Mesenchymal stem cell (in vitro differentiated cells and primary cell): ENCODE data around the gene WWP2.

ENCODE experiments used
- DNase-seq: peaks from one replicate; pipeline ENCODE4 v3.0.0-alpha.2; 2013
- H2AFZ ChIP-seq: one replicate; pipeline ENCODE4 v1.6.1; 2013; ENCODE audit warnings: low read depth, mild to moderate bottlenecking, control low read depth, inconsistent platforms, low read length, moderate library complexity
- H2AK5ac ChIP-seq: 2 replicates; pipeline ENCODE4 v1.6.1; 2013; ENCODE audit warnings: low read length, moderate library complexity, mild to moderate bottlenecking, inconsistent platforms; ENCODE audit not compliant: severe bottlenecking
- H2BK120ac ChIP-seq: one replicate; pipeline ENCODE4 v1.6.1; 2013; ENCODE audit warnings: low read depth, mild to moderate bottlenecking, inconsistent platforms, low read length, moderate library complexity
- H2BK12ac ChIP-seq, 2 experiments: one replicate each; pipeline ENCODE4 v1.6.1; 2013; ENCODE audit warnings: inconsistent platforms in 2 of 2, low read length in 2 of 2, mild to moderate bottlenecking in 2 of 2, moderate library complexity in 2 of 2, control low read depth in 1 of 2
- H2BK15ac ChIP-seq: one replicate; pipeline ENCODE4 v1.6.1; 2013; ENCODE audit warnings: mild to moderate bottlenecking, low read depth, inconsistent platforms; ENCODE audit not compliant: poor library complexity, severe bottlenecking
- H2BK5ac ChIP-seq: 2 replicates; pipeline ENCODE4 v1.6.1; 2013; ENCODE audit warnings: low read depth, mild to moderate bottlenecking, low read length, control low read depth, inconsistent platforms; ENCODE audit not compliant: poor library complexity, severe bottlenecking
- H3K14ac ChIP-seq, 2 experiments: one replicate each; pipeline ENCODE4 v1.6.1; 2013; ENCODE audit warnings: inconsistent platforms in 2 of 2, low read length in 2 of 2, control low read depth in 1 of 2, mild to moderate bottlenecking in 1 of 2, moderate library complexity in 1 of 2
- H3K18ac ChIP-seq, 2 experiments: one replicate each; pipeline ENCODE4 v1.6.1; 2013; ENCODE audit warnings: inconsistent platforms in 2 of 2, low read length in 2 of 2, control low read depth in 1 of 2, low read depth in 1 of 2, mild to moderate bottlenecking in 1 of 2
- H3K23ac ChIP-seq, 2 experiments: one replicate each; pipeline ENCODE4 v1.6.1; 2013; ENCODE audit warnings: inconsistent platforms in 2 of 2, low read length in 2 of 2, mild to moderate bottlenecking in 2 of 2, moderate library complexity in 2 of 2, control low read depth in 1 of 2
- H3K27ac ChIP-seq: 2 replicates; pipeline ENCODE4 v1.5.1; 2013; ENCODE audit warnings: mild to moderate bottlenecking, moderate library complexity, low read length, control low read depth, inconsistent platforms; ENCODE audit not compliant: poor library complexity, severe bottlenecking
- H3K27me3 ChIP-seq, 2 experiments: 2 replicates each; pipeline versions ENCODE4 v1.6.1 to v1.7.0; 2013; ENCODE audit warnings: low read length in 2 of 2, mild to moderate bottlenecking in 2 of 2, moderate library complexity in 2 of 2, control low read depth in 1 of 2, inconsistent platforms in 1 of 2; ENCODE audit not compliant: control insufficient read depth in 1 of 2, insufficient read depth in 1 of 2
- H3K36me3 ChIP-seq, 2 experiments: 2 replicates each; pipeline versions ENCODE4 v1.6.1 to v1.7.0; 2013; ENCODE audit warnings: low read length in 2 of 2, control low read depth in 1 of 2, inconsistent platforms in 1 of 2, low read depth in 1 of 2, mild to moderate bottlenecking in 1 of 2; ENCODE audit not compliant: insufficient read depth in 2 of 2, control insufficient read depth in 1 of 2
- H3K4ac ChIP-seq, 2 experiments: one replicate each; pipeline ENCODE4 v1.6.1; 2013; ENCODE audit warnings: inconsistent platforms in 2 of 2, low read length in 2 of 2, mild to moderate bottlenecking in 2 of 2, moderate library complexity in 2 of 2, control low read depth in 1 of 2, low read depth in 1 of 2
- H3K4me1 ChIP-seq: 2 replicates; pipeline ENCODE4 v1.6.1; 2013; ENCODE audit warnings: low read depth, low read length, control low read depth; ENCODE audit not compliant: control insufficient read depth, insufficient read depth
- H3K4me2 ChIP-seq: 2 replicates; pipeline ENCODE4 v1.6.1; 2013; ENCODE audit warnings: low read length, mild to moderate bottlenecking, inconsistent platforms; ENCODE audit not compliant: poor library complexity, severe bottlenecking
- H3K4me3 ChIP-seq, 2 experiments: 2 replicates each; pipeline versions ENCODE4 v1.5.1 to v1.7.0; 2013; ENCODE audit warnings: low read length in 2 of 2, mild to moderate bottlenecking in 2 of 2, control low read depth in 1 of 2, low read depth in 1 of 2; ENCODE audit not compliant: insufficient read depth in 1 of 2
- H3K79me1 ChIP-seq: replicated peaks from 2 replicates; pipeline ENCODE4 v1.6.1; 2013; ENCODE audit warnings: mild to moderate bottlenecking, control low read depth, low read length, inconsistent platforms; ENCODE audit not compliant: poor library complexity, severe bottlenecking
- H3K9ac ChIP-seq: 2 replicates; pipeline ENCODE4 v1.7.0; 2013; ENCODE audit warnings: mild to moderate bottlenecking, low read length, moderate library complexity
- H3K9me3 ChIP-seq: 2 replicates; pipeline ENCODE4 v1.7.0; 2013; ENCODE audit warnings: mild to moderate bottlenecking, low read length; ENCODE audit not compliant: control insufficient read depth
- H4K8ac ChIP-seq: one replicate; pipeline ENCODE4 v1.6.1; 2013; ENCODE audit warnings: inconsistent platforms, mild to moderate bottlenecking, low read length, moderate library complexity
- H4K91ac ChIP-seq: one replicate; pipeline ENCODE4 v1.6.1; 2013; ENCODE audit warnings: mild to moderate bottlenecking, low read length, inconsistent platforms
- WGBS: methylation state at CpG from one replicate; pipeline ENCODE4 v1.1.7; 2013; ENCODE audit warnings: mixed read lengths; 5-methylcytosine and 5-hydroxymethylcytosine counted together

WWP2 gene

DNA sequence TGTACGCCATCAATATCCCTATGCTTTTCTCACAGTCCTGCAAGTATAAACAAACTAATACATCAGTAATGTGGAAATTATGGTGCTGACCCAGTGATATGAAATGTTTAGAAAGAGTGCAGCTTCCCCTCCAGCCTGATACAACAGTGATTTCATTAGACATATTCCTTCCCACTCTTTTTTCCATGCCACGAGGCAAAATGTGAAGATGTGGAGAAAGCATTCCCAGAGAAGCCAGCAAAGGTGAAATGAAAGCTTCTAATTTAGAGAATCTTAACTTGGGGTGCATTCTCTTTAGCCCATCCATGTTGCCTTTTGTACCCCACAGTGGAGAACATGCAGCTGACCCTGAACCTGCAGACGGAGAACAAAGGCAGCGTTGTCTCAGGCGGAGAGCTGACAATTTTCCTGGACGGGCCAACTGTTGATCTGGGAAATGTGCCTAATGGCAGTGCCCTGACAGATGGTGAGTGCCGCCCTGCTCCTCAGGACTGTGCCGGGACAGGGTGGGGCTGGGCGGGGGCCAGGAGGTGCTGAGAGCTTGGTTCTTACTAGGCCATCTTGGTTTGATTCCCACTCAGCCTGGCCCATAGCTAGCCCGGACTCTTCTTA lies 77.8 kb downstream of the WWP2 start:
- Histone ChIP-seq H3K18ac (no peak overlapping the region), H3K9me3 (no peaks in the 10 kb centered on the region), H2BK12ac (no peak overlapping the region), H3K4me2 (no peak overlapping the region), H3K23ac (no peak overlapping the region), H2BK5ac (no peak overlapping the region), H3K14ac (no peak overlapping the region), H2BK15ac (no peak overlapping the region), H3K79me1 (no peaks in the 10 kb centered on the region), H2AK5ac (no peak overlapping the region), H3K4ac (no peak overlapping the region), H3K27me3 (no peaks in the 10 kb centered on the region), H4K8ac (no peak overlapping the region), H3K4me1 (peaks cover under 1% of the 10 kb centered on the region), H3K27ac (no peak overlapping the region), H4K91ac (no peak overlapping the region), H2AFZ (no peak overlapping the region), H3K4me3 (no peak overlapping the region), H2BK120ac (no peak overlapping the region), H3K36me3 (peaks cover 4 to 17% of the 10 kb centered on the region in 2 experiments), H3K9ac (no peak overlapping the region)
- WGBS = 97% methylated on average over 8 of the region's 10 CpGs
- no peak for DNase-seq

DNA sequence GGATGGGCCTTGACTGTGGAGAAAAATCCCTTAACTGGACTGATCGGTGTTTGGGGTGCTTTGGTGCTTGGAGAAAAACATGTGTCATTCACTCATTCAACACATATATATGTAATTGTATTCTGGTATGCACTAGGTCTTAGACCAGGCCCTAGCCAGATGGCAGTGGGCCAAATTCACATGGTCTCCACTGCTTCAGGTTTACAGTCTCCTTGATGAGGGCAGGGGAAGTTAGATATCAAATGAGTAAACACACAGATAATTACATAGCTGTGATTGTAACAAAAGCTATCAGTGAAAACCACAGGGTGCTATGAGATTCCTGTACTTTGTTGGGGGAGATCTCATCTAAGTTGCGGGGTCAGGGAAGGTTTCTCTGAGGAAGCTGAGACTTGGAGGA lies 78.8 kb downstream of the WWP2 start:
- Histone ChIP-seq H3K9me3 (no peaks in the 10 kb centered on the region), H3K4me2 (no peak overlapping the region), H3K4me3 (no peak overlapping the region), H2BK15ac (no peak overlapping the region), H3K4ac (peak overlapping the region in 1 of 2 experiments; percentile 13), H4K91ac (no peak overlapping the region), H3K27ac (no peak overlapping the region), H3K9ac (no peak overlapping the region), H2AFZ (no peak overlapping the region), H3K18ac (no peak overlapping the region), H3K4me1 (peaks cover 2% of the 10 kb centered on the region), H2BK12ac (no peak overlapping the region), H3K23ac (no peak overlapping the region), H2AK5ac (no peak overlapping the region), H4K8ac (no peak overlapping the region), H3K79me1 (peaks cover 3% of the 10 kb centered on the region), H2BK5ac (no peak overlapping the region), H3K36me3 (peaks cover 4 to 17% of the 10 kb centered on the region in 2 experiments), H3K14ac (no peak overlapping the region), H3K27me3 (no peaks in the 10 kb centered on the region), H2BK120ac (no peak overlapping the region)
- DNase-seq = no peak
- WGBS = 100% methylated on average over 1 of the region's 2 CpGs

DNA sequence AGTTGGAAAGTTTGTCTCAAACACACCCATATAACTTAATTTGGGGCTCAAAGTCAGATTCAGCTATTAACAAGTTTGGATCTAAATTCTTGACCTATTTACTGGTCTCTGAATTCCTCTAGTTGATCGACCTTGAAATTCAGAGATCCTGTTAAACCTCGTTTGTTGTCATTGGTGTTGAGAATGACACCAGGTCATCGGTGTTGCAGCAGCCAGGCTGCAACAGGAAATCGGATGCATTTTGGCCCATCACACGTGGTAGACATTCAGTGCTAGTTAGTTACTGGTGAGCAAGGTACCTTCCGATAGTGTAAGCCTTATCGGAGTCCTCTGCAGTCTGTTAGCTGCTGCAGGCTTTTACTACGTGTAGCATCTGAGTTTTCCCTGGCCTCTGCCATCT lies 82.3 kb downstream of the WWP2 start:
- DNase-seq = no peak
- Histone ChIP-seq H3K9ac (no peak overlapping the region), H3K4me2 (no peak overlapping the region), H3K27me3 (no peaks in the 10 kb centered on the region), H2BK120ac (no peak overlapping the region), H3K9me3 (no peaks in the 10 kb centered on the region), H4K91ac (no peak overlapping the region), H3K4me3 (no peak overlapping the region), H4K8ac (no peak overlapping the region), H2BK5ac (no peak overlapping the region), H3K23ac (no peak overlapping the region), H2AFZ (no peak overlapping the region), H3K14ac (no peak overlapping the region), H3K4ac (no peak overlapping the region), H2AK5ac (no peak overlapping the region), H3K27ac (no peak overlapping the region), H3K18ac (no peak overlapping the region), H3K4me1 (peaks cover 10% of the 10 kb centered on the region), H2BK15ac (no peak overlapping the region), H3K36me3 (peaks cover 4 to 17% of the 10 kb centered on the region in 2 experiments), H2BK12ac (no peak overlapping the region), H3K79me1 (peaks cover 5% of the 10 kb centered on the region)
- 85% methylated on average over 8 of the region's 8 CpGs for WGBS

DNA sequence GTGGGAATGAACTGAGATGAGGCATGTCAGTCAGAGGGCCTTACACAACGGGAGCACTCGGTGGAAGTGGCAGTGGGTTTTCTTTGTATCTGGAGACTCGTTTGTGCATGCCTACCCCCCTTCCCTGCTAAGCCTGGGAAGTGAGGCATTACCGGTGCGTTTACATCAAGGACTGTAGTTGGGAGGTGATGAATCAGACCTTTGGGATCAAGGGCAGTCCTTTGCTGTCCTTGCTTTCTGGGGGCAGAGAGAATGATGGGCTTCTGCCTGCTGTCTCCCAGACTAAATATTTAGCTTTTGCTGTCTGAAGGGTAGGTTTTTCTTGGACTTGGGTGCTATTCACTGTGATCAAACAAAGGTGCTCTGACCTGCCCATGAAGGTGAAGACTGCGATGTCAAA lies 83.0 kb downstream of the WWP2 start:
- H3K14ac ChIP-seq = no peak overlapping the region
- H2AK5ac ChIP-seq = no peak overlapping the region
- H3K27ac ChIP-seq = no peak overlapping the region
- no peak overlapping the region for H2BK5ac ChIP-seq
- no peak overlapping the region for H4K8ac ChIP-seq
- DNase-seq = no peak
- H3K79me1 ChIP-seq = peaks cover 5% of the 10 kb centered on the region
- H3K23ac ChIP-seq = no peak overlapping the region
- no peak overlapping the region for H3K4ac ChIP-seq
- H3K9ac ChIP-seq = no peak overlapping the region
- H2BK15ac ChIP-seq = no peak overlapping the region
- 55% methylated on average over 6 of the region's 6 CpGs for WGBS
- H3K4me2 ChIP-seq = no peak overlapping the region
- H3K4me3 ChIP-seq = no peak overlapping the region
- H2BK12ac ChIP-seq = no peak overlapping the region
- H3K27me3 ChIP-seq = no peaks in the 10 kb centered on the region
- H3K9me3 ChIP-seq = no peaks in the 10 kb centered on the region
- no peak overlapping the region for H2AFZ ChIP-seq
- H3K4me1 ChIP-seq = peaks cover 10% of the 10 kb centered on the region
- H3K18ac ChIP-seq = no peak overlapping the region
- no peak overlapping the region for H2BK120ac ChIP-seq
- H4K91ac ChIP-seq = no peak overlapping the region
- peaks cover under 1 to 17% of the 10 kb centered on the region in 2 experiments for H3K36me3 ChIP-seq
